HCT116 (cell line): Measurements from ENCODE around the gene TMEM74B. TPM values are rescaled to one million over a fixed set of nuclear protein-coding genes. Genes with fewer than 3 reads are reported as not detected.

Source experiments
- ATAC-seq: fragments of 200-7000 bp; cut with Tn5 transposase; 2 replicates; pipeline ENCODE4 v1.9.1; 2020; ENCODE audit warnings: mild to moderate bottlenecking, moderate library complexity
- BruUV-seq: library from RNA; stranded (reverse); fragments of 400-500 nt; replicated peaks from 2 replicates; lab custom pipeline; 2021; lab: Mats Ljungman, UMichigan
- CTCF ChIA-PET: fragments of 300-600 bp; sonication (Branson Sonifier 250); formaldehyde crosslinking; loops from one replicate; lab custom pipeline; 2021; ENCODE audit warnings: antibody characterized with exemption; lab: Charles Lee
- POLR2A ChIA-PET: fragments of 300-600, 350-600 bp; sonication (Branson Sonifier 250); formaldehyde crosslinking; loops from one replicate; lab custom pipeline; 2021; ENCODE audit warnings: antibody characterized with exemption; lab: Charles Lee
- RAD21 ChIA-PET, 2 experiments: fragments of 300-600 bp; sonication (Branson Sonifier 250); formaldehyde crosslinking; loops; one replicate each; lab custom pipeline; 2023; ENCODE audit warnings: low total read pairs in 2 of 2; ENCODE audit not compliant: uncharacterized antibody in 2 of 2, unreplicated experiment in 2 of 2, low non-redundant PET in 1 of 2; lab: Charles Lee
- DNase-seq: peaks from one replicate; pipeline ENCODE4 v3.0.0-alpha.2; 2010; ENCODE audit warnings: low read depth, low spot score
- H2AFZ ChIP-seq: fragments of 200-600 bp; shearing (Covaris generic), sonication (generic); 2 replicates; pipeline ENCODE4 v1.6.1; 2017; ENCODE audit warnings: low read depth, mixed run types, mixed read lengths, antibody characterized with exemption, low read length; ENCODE audit not compliant: poor library complexity, severe bottlenecking
- H3K27ac ChIP-seq: 2 replicates; pipeline ENCODE4 v1.5.1; 2012; ENCODE audit warnings: low read depth, low read length
- H3K27me3 ChIP-seq: fragments of 200-600 bp; sonication (generic); 2 replicates; pipeline ENCODE4 v1.6.1; 2016; ENCODE audit warnings: mixed run types, low read length, mixed read lengths; ENCODE audit not compliant: insufficient read depth
- H3K36me3 ChIP-seq, 2 experiments: fragments of 200-500 bp in 1 of 2; fragments of 200-600 bp in 1 of 2; sonication (Bioruptor generic) in 1 of 2; sonication (generic) in 1 of 2; 2 replicates each; pipeline versions ENCODE4 v1.5.1 to v1.6.1; 2014 to 2016; ENCODE audit warnings: low read length in 2 of 2, inconsistent platforms in 1 of 2, mixed read lengths in 1 of 2, mixed run types in 1 of 2; ENCODE audit not compliant: insufficient read depth in 2 of 2, control insufficient read depth in 1 of 2
- H3K4me1 ChIP-seq, 2 experiments: fragments of 200-600 bp in 1 of 2; sonication (generic) in 1 of 2; 2 replicates each; pipeline versions ENCODE4 v1.5.1 to v1.6.1; 2012 to 2017; ENCODE audit warnings: low read length in 2 of 2, inconsistent platforms in 1 of 2, mild to moderate bottlenecking in 1 of 2, mixed read lengths in 1 of 2, mixed run types in 1 of 2, moderate library complexity in 1 of 2; ENCODE audit not compliant: insufficient read depth in 2 of 2, control insufficient read depth in 1 of 2
- H3K4me2 ChIP-seq: fragments of 200-600 bp; sonication (generic); 2 replicates; pipeline ENCODE4 v1.6.1; 2017; ENCODE audit warnings: mixed run types, low read length, mixed read lengths
- H3K4me3 ChIP-seq, 2 experiments: fragments of 200-600 bp in 1 of 2; sonication (generic) in 1 of 2; replicated peaks in 1 of 2; 2 replicates each; pipeline ENCODE4 v1.5.1; 2011 to 2016; ENCODE audit warnings: low read length in 2 of 2, control low read depth in 1 of 2, low read depth in 1 of 2, mild to moderate bottlenecking in 1 of 2, mixed read lengths in 1 of 2, mixed run types in 1 of 2
- H3K79me2 ChIP-seq: fragments of 200-600 bp; sonication (generic); 2 replicates; pipeline ENCODE4 v1.6.1; 2017; ENCODE audit warnings: mild to moderate bottlenecking, mixed run types, low read length, moderate library complexity, mixed read lengths; ENCODE audit not compliant: insufficient read depth
- H3K9ac ChIP-seq: fragments of 200-600 bp; sonication (generic); 2 replicates; pipeline ENCODE4 v1.6.1; 2016; ENCODE audit warnings: low read length, mixed read lengths
- H3K9me2 ChIP-seq: fragments of 200-600 bp; sonication (generic), shearing (Covaris generic); 2 replicates; pipeline ENCODE4 v1.6.1; 2017; ENCODE audit warnings: mixed run types, mild to moderate bottlenecking, moderate library complexity; ENCODE audit not compliant: insufficient read depth
- H3K9me3 ChIP-seq, 2 experiments: fragments of 200-500 bp in 1 of 2; fragments of 200-600 bp in 1 of 2; sonication (Bioruptor generic) in 1 of 2; sonication (generic) in 1 of 2; 2 replicates each; pipeline ENCODE4 v1.6.1; 2014 to 2017; ENCODE audit warnings: low read length in 2 of 2, mixed read lengths in 2 of 2, inconsistent platforms in 1 of 2, low read depth in 1 of 2, mild to moderate bottlenecking in 1 of 2, mixed run types in 1 of 2, moderate library complexity in 1 of 2; ENCODE audit not compliant: control insufficient read depth in 1 of 2, insufficient read depth in 1 of 2
- H4K20me1 ChIP-seq: fragments of 200-600 bp; sonication (generic), shearing (Covaris generic); 2 replicates; pipeline ENCODE4 v1.6.1; 2017; ENCODE audit warnings: mixed run types, mild to moderate bottlenecking, moderate library complexity; ENCODE audit not compliant: insufficient read depth
- ATF3 ChIP-seq: IDR thresholded peaks from 2 replicates; pipeline ENCODE4 v1.6.1; 2012
- CBX3 ChIP-seq: IDR thresholded peaks from 2 replicates; pipeline ENCODE4 v1.6.1; 2012; ENCODE audit warnings: low read depth
- CEBPB ChIP-seq: IDR thresholded peaks from 2 replicates; pipeline ENCODE4 v1.6.1; 2012; ENCODE audit warnings: low read depth
- CTCF ChIP-seq, 3 experiments: fragments of 200-600 bp in 1 of 3; sonication (generic) in 1 of 3; IDR thresholded peaks in 2 of 3; conservative IDR thresholded peaks in 1 of 3; 2 replicates each; pipeline ENCODE4 v1.5.1; 2012 to 2017; ENCODE audit warnings: low read depth in 2 of 3, low read length in 2 of 3, antibody characterized with exemption in 1 of 3, borderline replicate concordance in 1 of 3, control low read depth in 1 of 3, mild to moderate bottlenecking in 1 of 3, mixed read lengths in 1 of 3, mixed run types in 1 of 3, moderate library complexity in 1 of 3; ENCODE audit not compliant: insufficient read depth in 1 of 3
- EGR1 ChIP-seq: IDR thresholded peaks from 2 replicates; pipeline ENCODE4 v1.6.1; 2012; ENCODE audit warnings: low read depth
- ELF1 ChIP-seq: IDR thresholded peaks from 2 replicates; pipeline ENCODE4 v1.6.1; 2012; ENCODE audit warnings: low read depth, borderline replicate concordance
- EZH2 ChIP-seq: fragments of 200-600 bp; sonication (generic); IDR thresholded peaks from 2 replicates; pipeline ENCODE4 v1.6.1; 2017; ENCODE audit warnings: antibody characterized with exemption, mixed run types
- FOSL1 ChIP-seq: IDR thresholded peaks from 2 replicates; pipeline ENCODE4 v1.6.1; 2012; ENCODE audit warnings: low read depth
- MAX ChIP-seq: IDR thresholded peaks from 2 replicates; pipeline ENCODE4 v1.6.1; 2012
- POLR2A ChIP-seq: IDR thresholded peaks from 2 replicates; pipeline ENCODE4 v1.7.0; 2011; ENCODE audit warnings: borderline replicate concordance; ENCODE audit not compliant: insufficient read depth, insufficient read length; ENCODE audit errors: extremely low read depth
- POLR2AphosphoS5 ChIP-seq: IDR thresholded peaks from 2 replicates; pipeline ENCODE4 v1.6.1; 2011; ENCODE audit warnings: mild to moderate bottlenecking, low read depth, low read length, moderate library complexity
- SRF ChIP-seq: IDR thresholded peaks from 2 replicates; pipeline ENCODE4 v1.6.1; 2012; ENCODE audit warnings: low read depth
- YY1 ChIP-seq: IDR thresholded peaks from 2 replicates; pipeline ENCODE4 v1.6.1; 2011; ENCODE audit warnings: low read length, low read depth, moderate library complexity, mild to moderate bottlenecking; ENCODE audit not compliant: insufficient replicate concordance; ENCODE audit errors: extremely low read depth
- ZBTB33 ChIP-seq: IDR thresholded peaks from 2 replicates; pipeline ENCODE4 v1.6.1; 2011; ENCODE audit warnings: mild to moderate bottlenecking, low read length, moderate library complexity; ENCODE audit not compliant: insufficient replicate concordance; ENCODE audit errors: extremely low read depth
- ZFX ChIP-seq: fragments of 450-650 bp; IDR thresholded peaks from 2 replicates; pipeline ENCODE4 v1.6.1; 2017
- intact Hi-C: fragments of 100-400 bp; cut with micrococcal nuclease; formaldehyde crosslinking; loops from 2 replicates; pipeline ENCODE4 v1.10.0; 2022
- total RNA-seq: library from RNA; stranded (reverse); gene quantifications from one replicate; pipeline ENCODE4 v1.2.1, GENCODE V29; 2021; ENCODE audit not compliant: unreplicated experiment

Gene TMEM74B
- total RNA-seq, 1 experiment from 2014 or later = 25.7 TPM

- H3K79me2 ChIP-seq = no peaks in the 10 kb centered on the region
- H3K4me2 ChIP-seq = no peak overlapping the region
- H3K9me3 ChIP-seq = no peaks in the 10 kb centered on the region
- no TSS peak for BruUV-seq
- no peaks in the 10 kb centered on the region for H3K36me3 ChIP-seq
- no peaks in the 10 kb centered on the region for H3K9me2 ChIP-seq
- no peak for TF ChIP-seq CEBPB
- no peaks in the 10 kb centered on the region for H3K27me3 ChIP-seq
- RAD21 ChIA-PET = no interaction called here
- no peak for DNase-seq
- no peak overlapping the region for H3K9ac ChIP-seq
- no peak for ATAC-seq
- H3K4me3 ChIP-seq = no peak overlapping the region
- no peak overlapping the region for H3K27ac ChIP-seq
- intact Hi-C loops = loop anchor here (10.0 kb wide), 1 partner anchor 366 kb away; no protein-coding TSS in a partner anchor
- H2AFZ ChIP-seq = no peak overlapping the region
- H3K4me1 ChIP-seq = peaks cover 6 to 10% of the 10 kb centered on the region in 2 experiments; a peak in 3 of 4 replicates
- no peaks in the 10 kb centered on the region for H4K20me1 ChIP-seq
- CTCF ChIA-PET = no interaction called here
- POLR2A ChIA-PET = no interaction called here
These were observed 3.8 kb downstream of the TMEM74B start for GRCh38 chr20:1180949-1181348.

GRCh38 chr20:1178623-1179022 lies 6.2 kb downstream of the TMEM74B start:
- Histone ChIP-seq H3K27ac (no peak overlapping the region), H3K79me2 (no peaks in the 10 kb centered on the region), H3K36me3 (no peaks in the 10 kb centered on the region), H3K4me3 (no peak overlapping the region), H3K9ac (no peak overlapping the region), H3K27me3 (no peaks in the 10 kb centered on the region), H3K9me2 (no peaks in the 10 kb centered on the region)
- no TSS peak for BruUV-seq
- DNase-seq (no peak), ATAC-seq (no peak)
- intact Hi-C loops = no loop called here
- TF ChIP-seq ZFX = no peak
- TF ChIP-seq CEBPB = no peak
- TF ChIP-seq POLR2AphosphoS5 = no peak
- no peak for TF ChIP-seq FOSL1
- TF ChIP-seq POLR2A = no peak
- TF ChIP-seq EZH2 = no peak
- TF ChIP-seq CBX3 = no peak
- TF ChIP-seq ATF3 = no peak
- no peak for TF ChIP-seq EGR1
- no peak for TF ChIP-seq ELF1
- no peak for TF ChIP-seq YY1
- TF ChIP-seq MAX = no peak
- TF ChIP-seq SRF = no peak
- TF ChIP-seq ZBTB33 = no peak
- no peak for TF ChIP-seq CTCF (IDR thresholded peaks at IDR 0.05 in 2 of 3, conservative IDR thresholded peaks at IDR 0.05 in 1 of 3; ENCODE audit: borderline replicate concordance in 1 of 3, insufficient read depth in 1 of 3, low read depth in 2 of 3, low read length in 2 of 3)
- TF ChIP-seq, all 23 proteins: peak for 0
- H3K9me3 ChIP-seq = no peaks in the 10 kb centered on the region
- no peak overlapping the region for H2AFZ ChIP-seq
- no peak overlapping the region for H3K4me2 ChIP-seq
- ChIA-PET RAD21 (no interaction called here), POLR2A (no interaction called here), CTCF (no interaction called here)
- no peaks in the 10 kb centered on the region for H3K4me1 ChIP-seq
- no peaks in the 10 kb centered on the region for H4K20me1 ChIP-seq
